Measurements from ENCODE around the gene TAPBP.
"Not testable (repeated sequence)": the region's sequence is repeated elsewhere in the genome, so short reads cannot be mapped to it uniquely, and the experiment has no call there.

The TAPBP gene

DNA sequence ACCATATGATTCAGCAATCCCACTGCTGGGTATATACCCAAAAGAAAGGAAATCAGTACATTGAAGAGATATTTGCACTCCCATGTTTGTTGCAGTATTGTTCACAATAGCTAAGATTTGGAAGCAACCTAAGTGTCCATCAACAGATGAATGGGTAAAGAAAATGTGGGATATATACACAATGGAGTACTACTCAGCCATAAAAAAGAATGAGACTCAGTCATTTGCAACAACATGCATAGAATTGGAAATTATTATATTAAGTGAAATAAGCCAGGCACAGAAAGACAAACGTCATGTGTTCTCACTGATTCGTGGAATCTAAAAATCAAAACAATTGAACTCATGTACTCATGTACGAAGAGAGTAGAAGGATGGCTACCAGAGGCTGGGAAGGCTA is 51.4 kb downstream of the TAPBP start:
- not testable (repeated sequence) for H3K9me3 Mint-ChIP-seq; DNase-seq; H3K27ac Mint-ChIP-seq; H3K27me3 Mint-ChIP-seq; H3K4me1 Mint-ChIP-seq (ENCODE audit: low read depth); H3K4me3 Mint-ChIP-seq
- H3K36me3 Mint-ChIP-seq (ENCODE audit: low read depth) = peaks cover 90% of the 10 kb centered on the region

- Mint-ChIP-seq H3K4me1 (ENCODE audit: low read depth) (peaks cover 7% of the 10 kb centered on the region), H3K9me3 (no peaks in the 10 kb centered on the region), H3K27me3 (no peaks in the 10 kb centered on the region), H3K27ac (no peak overlapping the region), H3K36me3 (ENCODE audit: low read depth) (peaks cover 74% of the 10 kb centered on the region), H3K4me3 (no peak overlapping the region)
- DNase-seq = no peak
These were observed 54.8 kb downstream of the TAPBP start for GRCh38 chr6:33259032-33259431.

GRCh38 chr6:33254591-33254990 is 59.3 kb downstream of the TAPBP start:
- H3K4me3 Mint-ChIP-seq = no peak overlapping the region
- H3K9me3 Mint-ChIP-seq = no peaks in the 10 kb centered on the region
- H3K36me3 Mint-ChIP-seq (ENCODE audit: low read depth) = peaks cover 64% of the 10 kb centered on the region
- no peak for DNase-seq
- H3K27ac Mint-ChIP-seq = no peak overlapping the region
- H3K27me3 Mint-ChIP-seq = no peaks in the 10 kb centered on the region
- peaks cover 31% of the 10 kb centered on the region for H3K4me1 Mint-ChIP-seq (ENCODE audit: low read depth)

GRCh38 chr6:33252759-33253158 is 61.1 kb downstream of the TAPBP start:
- Mint-ChIP-seq H3K36me3 (ENCODE audit: low read depth) (peaks cover 54% of the 10 kb centered on the region), H3K27ac (peak overlapping the region; percentile 29), H3K4me1 (ENCODE audit: low read depth) (peaks cover 46% of the 10 kb centered on the region), H3K27me3 (no peaks in the 10 kb centered on the region), H3K9me3 (no peaks in the 10 kb centered on the region), H3K4me3 (no peak overlapping the region)
- DNase-seq = no peak

DNA sequence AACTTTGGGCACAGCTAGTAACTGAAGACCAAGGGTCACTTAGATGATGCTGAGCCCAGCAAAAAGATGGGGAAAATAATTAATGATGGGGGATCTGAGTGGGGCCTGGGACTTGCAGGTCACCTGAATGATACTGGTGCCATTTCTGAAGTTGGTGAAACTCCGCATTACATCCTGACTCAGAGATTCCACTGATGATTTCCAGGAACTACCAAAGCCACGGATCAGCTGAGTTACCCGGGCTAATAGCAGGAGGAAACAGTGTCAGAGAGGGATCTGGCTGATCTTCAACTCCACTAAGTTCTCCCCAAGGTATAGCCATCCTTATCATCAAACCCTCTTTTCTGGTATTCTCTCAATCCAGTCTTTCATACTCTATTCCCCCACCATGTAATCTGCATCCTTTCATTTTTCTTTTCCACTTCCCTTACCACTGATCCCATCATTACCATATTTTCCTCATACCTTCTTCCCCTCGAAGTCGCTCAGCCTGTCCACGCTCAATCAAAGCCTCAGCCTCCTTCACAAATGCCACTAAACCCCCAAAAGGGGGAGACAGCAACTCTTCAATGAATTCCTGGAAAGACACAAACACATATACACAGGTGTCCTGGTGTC is 62.4 kb downstream of the TAPBP start:
- Mint-ChIP-seq H3K4me1 (ENCODE audit: low read depth) (peaks cover 46% of the 10 kb centered on the region), H3K27me3 (peaks cover 3% of the 10 kb centered on the region), H3K36me3 (ENCODE audit: low read depth) (peaks cover 47% of the 10 kb centered on the region), H3K9me3 (no peaks in the 10 kb centered on the region), H3K4me3 (peak overlapping the region; percentile 36), H3K27ac (peak overlapping the region; percentile 95)
- no peak for DNase-seq

DNA sequence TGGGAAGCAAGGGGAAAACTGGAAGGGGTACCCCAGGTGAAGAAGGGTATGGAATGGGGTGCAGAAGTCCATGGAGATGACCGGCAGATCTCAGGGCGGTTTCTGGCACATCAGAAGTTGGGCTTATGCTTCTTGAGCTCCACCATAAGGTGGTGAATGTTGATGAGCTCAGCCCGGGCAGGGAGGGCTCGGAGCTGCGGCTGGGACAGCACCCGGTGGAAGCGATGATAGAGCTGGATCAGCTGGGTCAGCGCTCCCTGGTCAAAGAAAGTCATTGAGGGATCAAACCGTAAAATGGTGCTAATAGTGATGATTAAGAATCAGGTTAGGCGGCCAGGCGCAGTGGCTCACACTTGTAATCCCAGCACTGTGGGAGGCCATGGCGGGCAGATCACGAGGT is 63.1 kb downstream of the TAPBP start:
- Mint-ChIP-seq H3K9me3 (no peaks in the 10 kb centered on the region), H3K4me1 (ENCODE audit: low read depth) (peaks cover 46% of the 10 kb centered on the region), H3K27ac (peak overlapping the region; percentile 95), H3K4me3 (peak overlapping the region; percentile 89), H3K36me3 (ENCODE audit: low read depth) (peaks cover 42% of the 10 kb centered on the region), H3K27me3 (peaks cover 7% of the 10 kb centered on the region)
- DNase-seq = no peak

- Mint-ChIP-seq H3K27ac (peak overlapping the region; percentile 95), H3K4me3 (peak overlapping the region; percentile 89), H3K9me3 (no peaks in the 10 kb centered on the region), H3K4me1 (ENCODE audit: low read depth) (peaks cover 46% of the 10 kb centered on the region), H3K27me3 (peaks cover 7% of the 10 kb centered on the region), H3K36me3 (ENCODE audit: low read depth) (peaks cover 39% of the 10 kb centered on the region)
- DNase-seq = no peak
These were observed 63.9 kb downstream of the TAPBP start for GRCh38 chr6:33249732-33250630.
